HG03025 (cell line): ENCODE measurements around the gene VPS51.

Experiments
- ATAC-seq: cut with Tn5 transposase; IDR thresholded peaks from one replicate; pipeline ENCODE4 v1.9.1; 2021; ENCODE audit warnings: mild to moderate bottlenecking, moderate library complexity; ENCODE audit not compliant: unreplicated experiment, low FRiP score

VPS51 gene

DNA sequence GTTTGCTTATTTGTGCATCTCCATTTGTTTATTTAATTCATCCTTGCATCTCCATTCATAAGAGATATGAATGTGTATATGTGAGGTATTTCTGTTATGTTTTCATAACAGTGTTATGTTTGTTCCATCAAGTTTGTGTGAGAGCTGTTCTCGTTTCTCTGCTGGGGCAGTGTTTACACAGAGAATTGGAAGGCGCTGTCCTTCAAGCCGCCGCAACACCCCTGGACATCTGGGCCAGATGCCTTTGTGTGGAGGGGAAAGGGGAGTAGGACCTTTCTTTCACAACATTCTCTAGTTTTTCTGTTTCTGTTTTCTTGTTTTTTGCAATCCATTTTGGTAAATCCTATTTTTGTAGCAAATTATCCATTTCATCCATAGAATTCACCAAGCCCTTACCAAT, 8.6 kb downstream of the VPS51 start:
- no peak for ATAC-seq

DNA sequence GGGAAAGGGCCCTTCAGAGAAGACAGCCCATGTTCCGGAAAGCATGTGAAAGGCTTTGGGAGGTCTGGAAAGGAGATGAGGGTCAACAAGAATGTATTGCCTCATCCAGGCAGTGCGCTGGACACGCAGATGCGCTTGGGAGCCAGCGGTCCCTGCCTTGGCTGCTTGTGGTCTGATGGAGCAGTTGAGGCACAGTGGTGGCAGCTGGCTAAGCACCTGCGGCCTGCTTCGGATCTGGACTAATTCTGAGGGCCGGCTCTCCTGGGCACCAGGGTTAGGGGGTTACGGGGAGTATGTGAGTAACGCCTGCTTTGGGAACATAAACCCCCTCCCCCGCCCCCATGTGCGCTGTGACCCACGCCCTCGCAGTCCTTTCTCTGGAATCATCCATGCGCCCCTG, 11.1 kb downstream of the VPS51 start:
- ATAC-seq, result no peak

GRCh38 chr11:65107751-65108468, 11.9 kb downstream of the VPS51 start:
- ATAC-seq, result no peak

DNA sequence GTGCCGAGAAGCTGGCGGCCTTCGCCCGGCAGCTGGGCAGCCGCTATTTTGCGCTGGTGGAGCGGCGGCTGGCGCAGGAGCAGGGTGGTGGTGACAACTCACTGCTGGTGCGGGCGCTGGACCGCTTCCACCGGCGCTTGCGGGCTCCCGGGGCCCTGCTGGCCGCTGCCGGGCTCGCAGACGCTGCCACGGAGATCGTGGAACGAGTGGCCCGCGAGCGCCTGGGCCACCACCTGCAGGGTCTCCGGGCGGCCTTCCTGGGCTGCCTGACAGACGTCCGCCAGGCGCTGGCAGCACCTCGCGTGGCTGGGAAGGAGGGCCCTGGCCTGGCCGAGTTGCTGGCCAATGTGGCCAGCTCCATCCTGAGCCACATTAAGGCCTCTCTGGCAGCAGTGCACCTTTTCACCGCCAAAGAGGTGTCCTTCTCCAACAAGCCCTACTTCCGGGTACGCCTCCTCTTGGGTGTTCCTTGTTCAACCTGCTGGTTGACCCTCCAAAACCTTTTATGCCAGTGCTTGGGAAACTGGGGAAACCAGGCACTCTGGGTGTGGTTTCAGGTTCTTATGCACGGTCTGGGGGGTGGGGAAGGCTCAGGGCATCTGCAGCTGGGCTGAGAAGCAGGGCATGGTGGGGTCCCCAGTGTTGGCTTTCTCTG, 12.6 kb downstream of the VPS51 start:
- no peak for ATAC-seq

- no peak for ATAC-seq
Measured at GRCh38 chr11:65109231-65110198, 13.5 kb downstream of the VPS51 start.

GRCh38 chr11:65110354-65110861, 14.4 kb downstream of the VPS51 start:
- ATAC-seq, result no peak

- ATAC-seq, result no peak
Measured at GRCh38 chr11:65111159-65111743, 15.2 kb downstream of the VPS51 start.

DNA sequence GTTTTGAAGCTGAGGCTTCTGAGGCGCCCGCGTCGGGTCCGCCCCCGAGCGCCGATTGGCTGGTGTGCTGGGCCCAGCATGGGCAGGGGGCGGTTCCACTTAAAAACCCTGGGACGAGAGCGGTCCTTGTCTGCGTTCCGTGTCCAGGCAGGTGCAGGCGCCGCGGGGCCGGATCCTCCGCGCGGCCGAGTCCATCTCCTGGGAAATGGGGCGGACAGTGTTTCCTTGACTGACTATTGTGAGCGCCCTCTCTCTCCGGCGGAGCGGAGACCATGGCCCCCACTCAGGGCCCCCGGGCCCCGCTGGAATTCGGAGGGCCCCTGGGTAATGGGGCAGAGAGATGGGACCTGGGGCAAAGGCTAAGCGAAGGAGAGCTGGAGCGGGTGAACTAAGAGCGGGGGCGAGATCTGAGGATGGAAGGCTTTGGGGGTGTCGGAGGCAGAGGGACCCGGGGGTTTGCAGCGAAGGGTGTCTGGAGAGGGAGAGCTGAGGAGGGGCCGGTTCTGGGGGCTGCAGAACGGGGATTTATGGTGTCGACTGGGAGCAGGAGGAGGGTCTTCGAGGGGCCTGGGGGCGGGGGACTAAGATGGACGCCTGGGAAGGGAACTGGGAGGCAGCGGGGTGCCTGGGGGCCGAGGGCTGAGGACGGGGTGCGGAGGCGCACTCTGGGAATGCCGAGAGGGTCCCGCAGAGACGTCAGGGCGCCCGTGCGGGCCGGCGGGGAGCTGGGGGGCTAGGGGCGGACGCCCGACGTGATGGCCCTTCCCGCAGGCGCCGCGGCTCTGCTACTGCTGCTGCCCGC, 15.9 kb downstream of the VPS51 start, which contains the start of gene TM7SF2:
TSS of gene TM7SF2 (plus strand) at position 129 of the 802 bp plus-strand sequence. CDS start at position 273, 144 bp downstream.
- peak; percentile 59 for ATAC-seq

- no peak for ATAC-seq
Measured at GRCh38 chr11:65112546-65113360, 16.7 kb downstream of the VPS51 start.

GRCh38 chr11:65113361-65113756, 17.3 kb downstream of the VPS51 start:
- ATAC-seq, result no peak

- ATAC-seq, result no peak
Measured at GRCh38 chr11:65113839-65114238, 17.8 kb downstream of the VPS51 start.

GRCh38 chr11:65114538-65115171, 18.6 kb downstream of the VPS51 start:
- no peak for ATAC-seq

DNA sequence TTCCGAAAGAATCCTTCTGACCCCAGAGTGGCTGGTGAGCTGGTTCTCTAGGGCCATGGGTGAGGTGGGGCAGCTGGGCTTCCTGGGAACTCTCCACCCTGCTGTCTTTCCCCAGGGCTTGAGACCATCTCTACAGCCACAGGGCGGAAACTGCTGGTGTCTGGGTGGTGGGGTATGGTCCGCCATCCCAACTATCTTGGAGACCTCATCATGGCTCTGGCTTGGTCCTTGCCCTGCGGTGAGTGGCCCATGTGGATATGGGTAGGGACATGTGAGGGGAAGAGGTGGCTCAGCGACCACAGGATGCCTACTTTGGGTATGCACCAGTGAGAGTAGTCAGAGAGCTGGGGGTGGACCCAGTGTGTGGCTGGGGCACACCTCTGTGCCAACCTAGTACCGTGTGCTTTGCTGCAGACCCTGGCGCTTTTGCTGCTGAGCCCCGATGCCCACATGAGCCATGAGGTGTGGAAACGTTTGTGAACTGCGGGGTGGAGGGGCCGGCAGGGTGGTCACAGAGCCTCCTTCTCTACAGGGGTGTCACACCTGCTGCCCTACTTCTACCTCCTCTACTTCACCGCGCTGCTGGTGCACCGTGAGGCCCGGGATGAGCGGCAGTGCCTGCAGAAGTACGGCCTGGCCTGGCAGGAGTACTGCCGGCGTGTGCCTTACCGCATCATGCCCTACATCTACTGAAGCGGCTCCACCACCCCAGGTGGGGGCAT, 19.5 kb downstream of the VPS51 start:
- no peak for ATAC-seq

- peak; percentile 1 for ATAC-seq
Measured at GRCh38 chr11:65116370-65117205, 20.6 kb downstream of the VPS51 start.

DNA sequence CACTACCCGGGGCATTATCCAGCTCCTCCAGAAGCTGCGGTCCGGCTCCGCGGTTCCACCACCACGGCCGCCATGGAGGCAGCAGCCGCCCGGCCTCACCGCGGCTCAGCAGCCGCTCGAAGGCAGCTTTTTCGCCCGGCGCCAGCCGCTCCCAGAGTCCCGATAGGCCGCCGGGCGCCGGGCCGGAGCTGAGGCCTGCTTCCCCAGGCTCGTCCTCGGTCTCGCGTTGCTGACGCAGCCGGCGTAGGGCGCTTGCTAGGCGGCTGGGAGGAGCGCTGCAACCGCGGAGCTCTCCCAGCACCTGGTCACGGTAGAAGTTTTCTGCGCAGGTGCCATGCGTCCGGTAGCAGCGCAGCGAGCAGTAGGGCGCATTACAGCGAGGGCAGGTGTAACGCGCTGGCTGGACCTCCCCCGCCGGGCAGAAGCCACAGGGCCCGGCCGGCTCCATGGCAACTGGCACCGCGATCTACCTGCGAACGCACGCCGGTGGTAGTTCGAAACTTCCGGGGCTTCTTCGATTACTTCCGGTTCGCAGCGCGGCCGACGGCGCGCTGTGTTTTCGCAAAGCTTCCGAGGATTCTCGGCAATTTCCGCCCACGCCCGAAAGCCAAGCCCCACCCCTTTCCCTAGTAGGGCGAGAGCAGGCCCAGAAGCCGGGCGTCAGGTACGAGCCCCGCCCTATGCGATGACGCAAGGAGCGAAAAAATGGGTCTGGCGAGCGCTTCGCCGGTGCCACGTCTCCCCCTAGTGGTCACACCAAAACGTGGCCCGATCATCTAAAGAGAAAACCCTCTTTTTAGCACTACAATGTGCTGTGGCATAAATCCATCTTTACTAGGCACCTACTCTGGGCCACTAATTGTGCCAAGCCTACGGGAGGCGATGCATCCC, 21.4 kb downstream of the VPS51 start, which contains the start of gene ZNHIT2:
TSS of gene ZNHIT2 (minus strand) at position 496 of the 891 bp plus-strand sequence. CDS start at position 448, 48 bp downstream.
- ATAC-seq, result peak; percentile 47
